GM12891 (cell line): ENCODE results near the gene SRSF6.

Experiments used
- DNase-seq: peaks from one replicate; pipeline ENCODE4 v3.0.0; 2011; ENCODE audit warnings: low spot score; ENCODE audit not compliant: insufficient read length
- FAIRE-seq: peaks from 2 replicates; lab custom pipeline; 2011; peaks lifted over from hg19 to GRCh38; lab: Jason Lieb, UNC
- PAX5 ChIP-seq: IDR thresholded peaks from 2 replicates; pipeline ENCODE4 v1.6.1; 2011; ENCODE audit warnings: low read length, moderate library complexity, mild to moderate bottlenecking; ENCODE audit not compliant: insufficient read depth, severe bottlenecking
- POLR2A ChIP-seq: IDR thresholded peaks from 2 replicates; pipeline ENCODE4 v1.6.1; 2011; ENCODE audit warnings: low read depth, low read length, control low read depth
- POLR2AphosphoS5 ChIP-seq: IDR thresholded peaks from 2 replicates; pipeline ENCODE4 v1.6.1; 2011; ENCODE audit warnings: low read depth, low read length, control low read depth
- POU2F2 ChIP-seq: IDR thresholded peaks from 2 replicates; pipeline ENCODE4 v1.6.1; 2011; ENCODE audit warnings: low read depth, mild to moderate bottlenecking, control low read depth, low read length, moderate library complexity
- SPI1 ChIP-seq: IDR thresholded peaks from 2 replicates; pipeline ENCODE4 v1.6.1; 2011; ENCODE audit warnings: low read depth, low read length, control low read depth
- TAF1 ChIP-seq: IDR thresholded peaks from 2 replicates; pipeline ENCODE4 v1.6.1; 2011; ENCODE audit warnings: low read depth, low read length, control low read depth

The SRSF6 gene

GRCh38 chr20:43513372-43513930 lies 55.8 kb downstream of the SRSF6 start:
- DNase-seq (no peak), FAIRE-seq (no peak)
- TF ChIP-seq POLR2AphosphoS5: no peak
- no peak for TF ChIP-seq TAF1
- no peak for TF ChIP-seq POLR2A
- TF ChIP-seq SPI1: no peak
- no peak for TF ChIP-seq POU2F2
- no peak for TF ChIP-seq PAX5
